Fibroblast of lung (primary cell): ENCODE measurements around the gene ASCC3. TPM values are rescaled to one million over a fixed set of nuclear protein-coding genes. Genes with fewer than 3 reads are reported as not detected.

Source experiments
- DNase-seq, 2 donors: peaks; one replicate each; pipeline versions ENCODE4 v3.0.0 to v3.0.0-alpha.2; 2010; ENCODE audit warnings: low read depth in 2 of 2
- H2AFZ ChIP-seq: 2 replicates; pipeline ENCODE4 v1.5.1; 2012; ENCODE audit warnings: low read length, control low read depth, inconsistent platforms
- H3K27ac ChIP-seq: 2 replicates; pipeline ENCODE4 v1.5.1; 2011; ENCODE audit warnings: low read length, control low read depth; ENCODE audit not compliant: insufficient read depth
- H3K27me3 ChIP-seq: 2 replicates; pipeline ENCODE4 v1.5.1; 2011; ENCODE audit warnings: mild to moderate bottlenecking, low read length; ENCODE audit not compliant: control insufficient read depth, insufficient read depth
- H3K36me3 ChIP-seq: 2 replicates; pipeline ENCODE4 v1.5.1; 2011; ENCODE audit warnings: low read length; ENCODE audit not compliant: control insufficient read depth, insufficient read depth
- H3K4me1 ChIP-seq: 2 replicates; pipeline ENCODE4 v1.5.1; 2011; ENCODE audit warnings: low read length; ENCODE audit not compliant: control insufficient read depth, insufficient read depth; ENCODE audit errors: extremely low read depth
- H3K4me2 ChIP-seq: 2 replicates; pipeline ENCODE4 v1.5.1; 2011; ENCODE audit warnings: low read length, control low read depth; ENCODE audit not compliant: insufficient read depth; ENCODE audit errors: extremely low read depth
- H3K4me3 ChIP-seq, 4 experiments: fragments of 200-600 bp in 1 of 4; sonication (generic) in 1 of 4; replicated peaks in 1 of 4; 2 replicates each; pipeline ENCODE4 v1.5.1; 2011 to 2016; ENCODE audit warnings: low read length in 4 of 4, low read depth in 3 of 4, mild to moderate bottlenecking in 3 of 4, control low read depth in 2 of 4, inconsistent platforms in 1 of 4, mixed read lengths in 1 of 4; ENCODE audit not compliant: insufficient read depth in 1 of 4; ENCODE audit errors: control extremely low read depth in 1 of 4
- H3K79me2 ChIP-seq: 2 replicates; pipeline ENCODE4 v1.5.1; 2012; ENCODE audit warnings: mild to moderate bottlenecking, low read length, inconsistent platforms; ENCODE audit not compliant: control insufficient read depth, insufficient read depth
- H3K9ac ChIP-seq: 2 replicates; pipeline ENCODE4 v1.5.1; 2011; ENCODE audit warnings: mild to moderate bottlenecking, low read length, control low read depth; ENCODE audit not compliant: insufficient read depth
- H3K9me3 ChIP-seq: 2 replicates; pipeline ENCODE4 v1.5.1; 2012; ENCODE audit warnings: low read depth, low read length; ENCODE audit not compliant: control insufficient read depth, insufficient read depth
- H4K20me1 ChIP-seq: 2 replicates; pipeline ENCODE4 v1.5.1; 2011; ENCODE audit warnings: low read length; ENCODE audit not compliant: control insufficient read depth, insufficient read depth; ENCODE audit errors: extremely low read depth
- EZH2 ChIP-seq: IDR thresholded peaks from 2 replicates; pipeline ENCODE4 v1.5.1; 2012; ENCODE audit warnings: low read length, control low read depth, mild to moderate bottlenecking; ENCODE audit errors: missing control alignments
- polyA plus RNA-seq, 2 donors: library from polyadenylated mRNA; depleted of rRNA in 1 of 2; stranded (reverse) in 1 of 2; unstranded in 1 of 2; fragments of >200 nt; gene quantifications; 2 replicates each; pipeline ENCODE4 v1.2.1, GENCODE V29; 2011 to 2012; ENCODE audit warnings: missing spikeins in 1 of 2
- total RNA-seq: library from RNA; depleted of rRNA; stranded (reverse); fragments of >200 nt; gene quantifications from 2 replicates; pipeline ENCODE4 v1.2.1, GENCODE V29; 2014
- TF ChIP-seq, protein P1 (sequence below), 2 donors: IDR thresholded peaks in 1 of 2; conservative IDR thresholded peaks in 1 of 2; 1 replicate in 1 of 2; 2 replicates in 1 of 2; pipeline ENCODE4 v1.5.1; 2011 to 2012; ENCODE audit warnings: low read length in 2 of 2, control low read depth in 1 of 2, inconsistent platforms in 1 of 2, low read depth in 1 of 2, mild to moderate bottlenecking in 1 of 2

Gene ASCC3
- total and polyA plus RNA-seq, 2 donors (not counting 1 experiment from before 2014, with no cell fraction given): 36.2 to 75.3 TPM

DNA sequence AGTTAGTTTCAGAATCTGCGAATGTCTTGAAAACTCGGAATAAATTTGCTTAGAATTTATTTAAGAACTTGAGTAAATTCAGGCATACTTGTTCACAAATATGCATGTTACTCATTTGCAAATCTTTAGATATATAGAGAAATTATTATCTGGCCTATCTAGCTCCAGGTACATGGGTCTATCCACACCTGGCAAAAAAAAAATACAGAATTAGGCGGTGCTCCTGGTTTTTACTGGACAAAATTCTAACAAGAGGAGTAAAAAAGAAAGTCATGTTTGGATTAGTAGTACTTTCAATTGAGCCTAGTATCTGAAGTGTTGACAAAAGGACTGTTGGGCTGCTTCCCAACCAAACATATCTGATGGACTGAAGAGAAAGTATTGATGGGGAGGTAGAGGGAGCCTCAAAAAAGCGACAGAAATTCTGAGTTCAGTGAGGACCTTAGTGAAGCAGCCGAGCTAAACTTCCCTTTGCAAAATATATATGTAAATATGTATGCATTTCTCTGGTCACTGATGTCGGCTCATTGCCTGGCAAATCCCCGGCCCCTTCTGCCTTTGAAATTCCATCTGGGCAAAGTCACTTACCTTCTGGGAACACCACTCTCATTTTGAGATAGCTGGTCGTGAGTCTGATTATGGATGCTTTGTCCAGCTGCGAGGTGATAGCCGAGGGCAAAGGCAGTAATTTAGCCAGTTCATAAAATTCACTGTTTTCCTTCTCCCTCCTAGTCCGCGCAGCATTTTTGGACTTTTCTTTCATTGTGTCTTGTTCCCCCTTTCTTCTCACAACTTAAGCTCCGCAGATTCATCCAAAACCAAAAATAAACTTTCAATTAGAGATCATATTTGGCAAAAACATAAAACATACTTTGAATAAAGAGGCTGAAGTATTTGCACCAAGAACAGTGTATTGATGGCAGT lies 418.2 kb downstream of the ASCC3 start:
- no peak for DNase-seq
- no peak for TF ChIP-seq EZH2
- TF ChIP-seq, protein P1, sequence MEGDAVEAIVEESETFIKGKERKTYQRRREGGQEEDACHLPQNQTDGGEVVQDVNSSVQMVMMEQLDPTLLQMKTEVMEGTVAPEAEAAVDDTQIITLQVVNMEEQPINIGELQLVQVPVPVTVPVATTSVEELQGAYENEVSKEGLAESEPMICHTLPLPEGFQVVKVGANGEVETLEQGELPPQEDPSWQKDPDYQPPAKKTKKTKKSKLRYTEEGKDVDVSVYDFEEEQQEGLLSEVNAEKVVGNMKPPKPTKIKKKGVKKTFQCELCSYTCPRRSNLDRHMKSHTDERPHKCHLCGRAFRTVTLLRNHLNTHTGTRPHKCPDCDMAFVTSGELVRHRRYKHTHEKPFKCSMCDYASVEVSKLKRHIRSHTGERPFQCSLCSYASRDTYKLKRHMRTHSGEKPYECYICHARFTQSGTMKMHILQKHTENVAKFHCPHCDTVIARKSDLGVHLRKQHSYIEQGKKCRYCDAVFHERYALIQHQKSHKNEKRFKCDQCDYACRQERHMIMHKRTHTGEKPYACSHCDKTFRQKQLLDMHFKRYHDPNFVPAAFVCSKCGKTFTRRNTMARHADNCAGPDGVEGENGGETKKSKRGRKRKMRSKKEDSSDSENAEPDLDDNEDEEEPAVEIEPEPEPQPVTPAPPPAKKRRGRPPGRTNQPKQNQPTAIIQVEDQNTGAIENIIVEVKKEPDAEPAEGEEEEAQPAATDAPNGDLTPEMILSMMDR (conservative IDR thresholded peaks at IDR 0.05 in 1 of 2, IDR thresholded peaks at IDR 0.05 in 1 of 2; ENCODE audit: low read depth in 1 of 2, low read length in 2 of 2): no peak
- Histone ChIP-seq H3K36me3 (no peaks in the 10 kb centered on the region), H2AFZ (no peak overlapping the region), H3K27me3 (peaks cover 85% of the 10 kb centered on the region), H3K4me3 (no peak overlapping the region), H3K4me2 (no peak overlapping the region), H4K20me1 (no peaks in the 10 kb centered on the region), H3K9ac (no peak overlapping the region), H3K9me3 (no peaks in the 10 kb centered on the region), H3K79me2 (no peaks in the 10 kb centered on the region), H3K27ac (no peak overlapping the region), H3K4me1 (no peaks in the 10 kb centered on the region)

DNA sequence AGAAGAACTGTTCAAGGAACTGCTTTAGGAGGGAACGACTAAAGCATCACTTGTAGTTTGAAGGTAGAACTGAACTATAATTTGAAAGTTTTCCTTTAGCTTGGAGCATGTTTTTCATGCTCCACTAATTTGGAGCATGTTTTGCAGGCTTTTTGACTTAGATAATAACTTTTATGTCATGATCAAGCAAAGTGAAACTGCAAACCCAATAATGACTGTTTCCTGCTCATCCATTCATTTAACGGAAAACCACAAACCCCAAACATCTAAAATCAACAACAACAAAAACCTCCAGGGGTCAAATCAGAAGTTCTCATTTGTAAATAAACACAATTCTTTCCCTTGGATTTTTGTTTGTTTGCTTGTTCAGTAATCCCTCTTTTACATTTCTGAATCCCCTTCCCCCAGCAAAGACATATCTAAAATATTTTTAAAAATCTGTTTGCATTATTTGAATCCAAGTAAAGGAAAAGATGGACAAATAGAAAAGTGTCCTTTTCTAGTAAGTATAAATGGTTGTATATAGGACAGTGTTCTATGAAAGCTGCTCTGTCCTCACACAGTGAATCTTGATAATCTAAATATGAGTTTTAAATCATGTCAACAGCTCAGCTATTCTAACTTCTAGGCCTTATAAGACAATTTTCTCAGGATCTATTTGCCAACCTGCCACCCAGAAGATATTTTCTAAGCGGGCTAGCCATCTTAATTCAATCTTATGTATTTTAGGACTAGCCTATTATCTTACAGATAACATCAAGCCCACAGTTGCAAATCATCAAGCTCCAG lies 419.0 kb downstream of the ASCC3 start:
- Histone ChIP-seq H3K9ac (no peak overlapping the region), H3K27ac (no peak overlapping the region), H4K20me1 (no peaks in the 10 kb centered on the region), H3K4me2 (no peak overlapping the region), H2AFZ (no peak overlapping the region), H3K79me2 (no peaks in the 10 kb centered on the region), H3K4me3 (no peak overlapping the region), H3K27me3 (peaks cover 85% of the 10 kb centered on the region), H3K9me3 (no peaks in the 10 kb centered on the region), H3K36me3 (no peaks in the 10 kb centered on the region), H3K4me1 (no peaks in the 10 kb centered on the region)
- no peak for DNase-seq
- no peak for TF ChIP-seq EZH2
- TF ChIP-seq, protein P1 (conservative IDR thresholded peaks at IDR 0.05 in 1 of 2, IDR thresholded peaks at IDR 0.05 in 1 of 2; ENCODE audit: low read depth in 1 of 2, low read length in 2 of 2): no peak

DNA sequence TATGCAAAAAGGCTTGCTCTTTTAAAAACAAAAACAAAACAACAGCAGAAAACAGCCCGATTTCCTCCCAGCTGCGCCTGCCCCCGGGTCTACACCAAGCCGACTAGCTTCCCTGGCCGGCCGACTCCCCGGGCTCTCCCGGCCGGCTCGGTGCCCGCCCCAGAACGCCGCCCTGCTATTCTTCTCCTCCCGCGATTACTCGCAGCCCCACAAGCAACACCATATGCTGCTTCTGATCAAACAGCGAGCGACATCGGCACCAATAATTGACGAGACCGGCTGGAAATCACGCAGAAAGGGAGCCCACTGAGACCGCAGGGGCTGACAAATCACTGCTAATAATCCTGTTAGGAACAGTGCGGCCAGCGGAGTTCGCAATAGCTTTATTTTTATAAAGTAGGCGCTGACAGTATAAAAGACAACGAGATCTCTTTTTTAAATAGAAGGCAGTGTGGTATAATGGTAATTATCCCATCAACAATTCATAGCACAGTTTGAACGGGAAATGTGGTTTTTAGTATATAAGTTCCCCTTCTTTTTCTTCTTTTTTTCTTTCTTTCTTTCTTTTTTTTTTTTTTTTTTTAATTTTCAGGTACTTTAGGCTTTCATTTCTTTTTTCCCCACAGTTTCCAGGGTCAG lies 419.7 kb downstream of the ASCC3 start:
- Histone ChIP-seq H3K79me2 (no peaks in the 10 kb centered on the region), H3K9ac (no peak overlapping the region), H4K20me1 (no peaks in the 10 kb centered on the region), H3K27ac (no peak overlapping the region), H3K4me3 (no peak overlapping the region), H3K9me3 (no peaks in the 10 kb centered on the region), H2AFZ (no peak overlapping the region), H3K36me3 (no peaks in the 10 kb centered on the region), H3K4me1 (no peaks in the 10 kb centered on the region), H3K27me3 (peaks cover 85% of the 10 kb centered on the region), H3K4me2 (no peak overlapping the region)
- peak in 1 of 2 donors; percentile 18 for DNase-seq
- peak; percentile 77 for TF ChIP-seq EZH2
- TF ChIP-seq, protein P1 (conservative IDR thresholded peaks at IDR 0.05 in 1 of 2, IDR thresholded peaks at IDR 0.05 in 1 of 2; ENCODE audit: low read depth in 1 of 2, low read length in 2 of 2): no peak
